Upper lobe of left lung (tissue), 6 donors: ENCODE measurements around the gene ERC1. TPM values are rescaled to one million over a fixed set of nuclear protein-coding genes. Genes with fewer than 3 reads are reported as not detected.

Experiments
- ATAC-seq, 2 donors: fragments of 200-7000 bp; cut with Tn5 transposase; one replicate each; pipeline ENCODE4 v1.9.1; 2022; ENCODE audit warnings: mild to moderate bottlenecking in 2 of 2, moderate library complexity in 2 of 2; ENCODE audit not compliant: low FRiP score in 2 of 2
- DNase-seq, 2 donors: peaks; one replicate each; pipeline ENCODE4 v3.0.0-alpha.2; 2019 to 2020
- H3K27ac ChIP-seq, 4 donors: fragments of 200-600 bp; sonication (generic); one replicate each; pipeline ENCODE4 v1.5.1; 2016 to 2019
- H3K27me3 ChIP-seq, 4 donors: fragments of 200-600 bp; sonication (generic); one replicate each; pipeline ENCODE4 v1.5.1; 2017 to 2019
- H3K36me3 ChIP-seq, 4 donors: fragments of 200-600 bp; sonication (generic); one replicate each; pipeline ENCODE4 v1.5.1; 2016 to 2019
- H3K4me1 ChIP-seq, 4 donors: fragments of 200-600 bp; sonication (generic); one replicate each; pipeline ENCODE4 v1.5.1; 2018 to 2019
- H3K4me3 ChIP-seq, 4 donors: fragments of 200-600 bp; sonication (generic); one replicate each; pipeline ENCODE4 v1.5.1; 2017 to 2019; ENCODE audit warnings: mild to moderate bottlenecking in 2 of 4, moderate library complexity in 1 of 4
- H3K9me3 ChIP-seq, 4 donors: fragments of 200-600 bp; sonication (generic); one replicate each; pipeline ENCODE4 v1.5.1; 2018 to 2019
- EP300 ChIP-seq, 4 donors: sonication (generic); formaldehyde crosslinking; IDR thresholded peaks; one replicate each; pipeline ENCODE4 v1.5.1; 2017; ENCODE audit warnings: antibody characterized with exemption in 4 of 4, control low read depth in 2 of 4
- POLR2A ChIP-seq, 4 donors: fragments of 450-650 bp; IDR thresholded peaks; one replicate each; pipeline ENCODE4 v1.5.1; 2016 to 2017; ENCODE audit warnings: antibody characterized with exemption in 4 of 4, mild to moderate bottlenecking in 2 of 4
- POLR2AphosphoS5 ChIP-seq, 2 donors: sonication (generic); formaldehyde crosslinking; IDR thresholded peaks; one replicate each; pipeline ENCODE4 v1.5.1; 2017; ENCODE audit warnings: antibody characterized with exemption in 2 of 2
- WGBS, 2 donors: methylation state at CpG; one replicate each; pipeline ENCODE4 v1.1.5; 2017 to 2018; 5-methylcytosine and 5-hydroxymethylcytosine counted together
- total RNA-seq, 6 donors: library from RNA; depleted of rRNA in 4 of 6; stranded (reverse); fragments of >200 nt in 4 of 6; gene quantifications; one replicate each; pipeline versions ENCODE4 v1.1.0 to v1.2.1, GENCODE V29; 2016 to 2021
- TF ChIP-seq, protein P1 (sequence below), 6 experiments: fragments of 450-650 bp in 4 of 6; fragments of 200-600 bp in 2 of 6; sonication (generic) in 2 of 6; IDR thresholded peaks; one replicate each; pipeline ENCODE4 v1.5.1; 2016 to 2019; ENCODE audit warnings: antibody characterized with exemption in 6 of 6
- donor health status: DM: no; HTN: no; CAD: no; lungs with moderate emphysema.
- donor health status: DM: no; HTN: yes; CAD: no; lungs with severe emphysema.

ERC1 gene
- total RNA-seq, 6 donors from 2014 or later = 37.7 to 158 (median 60.1) TPM

DNA sequence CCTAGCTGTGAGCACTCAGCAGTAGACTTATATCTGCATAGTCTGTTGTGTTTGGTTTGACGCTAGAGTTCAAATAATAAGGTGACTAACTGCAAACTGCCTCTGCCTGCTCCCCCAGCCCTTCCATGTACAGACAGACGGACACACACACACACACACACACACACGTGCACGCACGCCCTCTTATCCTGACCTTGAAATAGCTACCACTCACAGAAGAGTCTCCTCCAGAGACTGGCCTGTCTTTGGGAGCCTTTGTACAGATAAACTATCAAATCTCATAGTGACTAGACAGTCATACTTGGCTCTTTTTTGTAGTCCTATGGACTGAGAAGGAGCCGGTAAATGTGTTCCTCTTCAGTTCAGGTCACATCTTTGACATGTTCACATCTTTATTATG lies 445.0 kb downstream of the ERC1 start:
- no peaks in the 10 kb centered on the region for H3K36me3 ChIP-seq
- ATAC-seq = no peak
- H3K27me3 ChIP-seq = no peaks in the 10 kb centered on the region
- peak overlapping the region in 1 of 4 donors; percentile 45 for H3K27ac ChIP-seq
- 90 to 98% methylated on average over 6 of the region's 6 CpGs for WGBS, 2 donors
- no peak overlapping the region for H3K4me3 ChIP-seq
- TF ChIP-seq POLR2AphosphoS5 (IDR thresholded peaks at IDR 0.05) (no peak), POLR2A (IDR thresholded peaks at IDR 0.05) (no peak), EP300 (IDR thresholded peaks at IDR 0.05) (no peak)
- TF ChIP-seq, protein P1, sequence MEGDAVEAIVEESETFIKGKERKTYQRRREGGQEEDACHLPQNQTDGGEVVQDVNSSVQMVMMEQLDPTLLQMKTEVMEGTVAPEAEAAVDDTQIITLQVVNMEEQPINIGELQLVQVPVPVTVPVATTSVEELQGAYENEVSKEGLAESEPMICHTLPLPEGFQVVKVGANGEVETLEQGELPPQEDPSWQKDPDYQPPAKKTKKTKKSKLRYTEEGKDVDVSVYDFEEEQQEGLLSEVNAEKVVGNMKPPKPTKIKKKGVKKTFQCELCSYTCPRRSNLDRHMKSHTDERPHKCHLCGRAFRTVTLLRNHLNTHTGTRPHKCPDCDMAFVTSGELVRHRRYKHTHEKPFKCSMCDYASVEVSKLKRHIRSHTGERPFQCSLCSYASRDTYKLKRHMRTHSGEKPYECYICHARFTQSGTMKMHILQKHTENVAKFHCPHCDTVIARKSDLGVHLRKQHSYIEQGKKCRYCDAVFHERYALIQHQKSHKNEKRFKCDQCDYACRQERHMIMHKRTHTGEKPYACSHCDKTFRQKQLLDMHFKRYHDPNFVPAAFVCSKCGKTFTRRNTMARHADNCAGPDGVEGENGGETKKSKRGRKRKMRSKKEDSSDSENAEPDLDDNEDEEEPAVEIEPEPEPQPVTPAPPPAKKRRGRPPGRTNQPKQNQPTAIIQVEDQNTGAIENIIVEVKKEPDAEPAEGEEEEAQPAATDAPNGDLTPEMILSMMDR (IDR thresholded peaks at IDR 0.05) = no peak
- H3K9me3 ChIP-seq = no peaks in the 10 kb centered on the region
- H3K4me1 ChIP-seq = peaks cover 9 to 16% (median 12%) of the 10 kb centered on the region in 4 donors
- no peak for DNase-seq

DNA sequence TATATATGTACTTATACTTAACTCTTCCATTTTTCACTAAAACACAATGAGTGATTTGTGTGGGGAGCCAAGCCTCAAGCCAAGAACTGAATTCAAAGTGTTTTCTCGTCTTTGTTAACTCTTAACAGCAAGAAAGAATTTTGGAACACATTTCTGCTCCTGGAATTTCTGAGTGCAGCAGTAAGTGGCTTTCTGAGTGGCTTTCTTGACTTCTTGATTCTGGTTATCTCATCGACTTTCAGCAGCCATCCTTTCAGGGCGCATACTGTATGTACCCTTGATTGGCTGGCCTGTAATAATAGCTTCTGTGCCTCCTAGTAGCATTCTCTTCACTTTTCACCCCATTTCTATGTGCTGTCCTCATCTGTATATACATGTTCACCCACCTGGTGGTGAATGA lies 446.0 kb downstream of the ERC1 start:
- 68 to 77% methylated on average over 3 of the region's 3 CpGs for WGBS, 2 donors
- peaks cover 9 to 16% (median 12%) of the 10 kb centered on the region in 4 donors for H3K4me1 ChIP-seq
- H3K9me3 ChIP-seq = no peaks in the 10 kb centered on the region
- ATAC-seq = no peak
- TF ChIP-seq POLR2AphosphoS5 (IDR thresholded peaks at IDR 0.05) (no peak), EP300 (IDR thresholded peaks at IDR 0.05) (no peak), POLR2A (IDR thresholded peaks at IDR 0.05) (no peak)
- TF ChIP-seq, protein P1 (IDR thresholded peaks at IDR 0.05) = no peak
- H3K4me3 ChIP-seq = no peak overlapping the region
- H3K27ac ChIP-seq = no peak overlapping the region
- DNase-seq = no peak
- no peaks in the 10 kb centered on the region for H3K36me3 ChIP-seq
- H3K27me3 ChIP-seq = no peaks in the 10 kb centered on the region

DNA sequence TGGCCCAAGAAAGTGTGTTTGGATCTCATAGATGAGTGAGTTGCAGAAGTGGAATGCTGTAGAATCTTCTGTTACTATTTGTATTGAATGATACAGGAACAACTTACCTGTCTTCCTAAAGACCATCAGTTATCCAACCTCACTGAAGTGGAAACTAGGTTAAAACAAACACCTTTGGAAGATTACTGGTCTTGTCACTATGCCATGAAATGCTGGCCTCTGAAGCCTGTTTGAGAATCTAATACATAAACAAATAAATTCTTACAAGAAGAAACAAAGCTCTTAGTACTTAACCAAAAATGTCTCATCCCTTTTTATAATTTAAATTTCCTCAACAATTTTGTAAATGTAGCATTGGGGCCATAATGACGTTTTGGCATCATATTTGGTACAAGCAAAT lies 448.2 kb downstream of the ERC1 start:
- TF ChIP-seq, protein P1 (IDR thresholded peaks at IDR 0.05) = no peak
- no peak for TF ChIP-seq POLR2A (IDR thresholded peaks at IDR 0.05)
- H3K4me3 ChIP-seq = no peak overlapping the region

DNA sequence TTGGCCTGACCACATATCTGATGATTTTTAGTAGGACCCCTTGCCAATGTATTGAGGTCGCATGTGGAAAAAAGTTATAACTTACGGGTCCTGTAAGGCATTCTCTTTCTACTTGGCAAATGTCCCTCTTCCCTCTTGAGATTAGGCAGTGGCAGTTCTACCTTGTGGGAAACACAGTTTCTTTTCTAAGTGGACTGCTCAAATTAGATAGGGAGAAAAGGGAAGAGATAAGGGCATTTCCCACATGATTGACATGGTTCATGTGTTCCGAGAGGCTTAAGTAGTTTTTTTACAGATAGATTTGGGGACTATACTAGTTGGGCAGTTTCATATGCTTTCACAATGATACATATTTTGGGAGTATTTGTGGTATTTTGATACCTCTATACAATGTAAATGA lies 448.7 kb downstream of the ERC1 start:
- H3K4me1 ChIP-seq = peaks cover 9 to 14% (median 11%) of the 10 kb centered on the region in 4 donors
- peaks cover 0 to 3% (median 1%) of the 10 kb centered on the region in 4 donors for H3K36me3 ChIP-seq
- H3K27me3 ChIP-seq = no peaks in the 10 kb centered on the region
- WGBS, 2 donors = 57 to 61% methylated on average over 3 of the region's 3 CpGs
- DNase-seq (no peak), ATAC-seq (no peak)
- no peaks in the 10 kb centered on the region for H3K9me3 ChIP-seq
- H3K4me3 ChIP-seq = no peak overlapping the region
- no peak overlapping the region for H3K27ac ChIP-seq
- TF ChIP-seq POLR2AphosphoS5 (IDR thresholded peaks at IDR 0.05) = no peak
- no peak for TF ChIP-seq EP300 (IDR thresholded peaks at IDR 0.05)
- TF ChIP-seq POLR2A (IDR thresholded peaks at IDR 0.05) = no peak
- TF ChIP-seq, protein P1 (IDR thresholded peaks at IDR 0.05) = no peak

More for the DNA sequence above, 448.2 kb downstream of the ERC1 start:
- DNase-seq (no peak), ATAC-seq (no peak)
- WGBS, 2 donors = 57 to 65% methylated on average over 1 of the region's 1 CpG
- Histone ChIP-seq H3K36me3 (no peaks in the 10 kb centered on the region), H3K9me3 (no peaks in the 10 kb centered on the region), H3K27me3 (no peaks in the 10 kb centered on the region), H3K27ac (no peak overlapping the region), H3K4me1 (peaks cover 9 to 16% (median 12%) of the 10 kb centered on the region in 4 donors)

DNA sequence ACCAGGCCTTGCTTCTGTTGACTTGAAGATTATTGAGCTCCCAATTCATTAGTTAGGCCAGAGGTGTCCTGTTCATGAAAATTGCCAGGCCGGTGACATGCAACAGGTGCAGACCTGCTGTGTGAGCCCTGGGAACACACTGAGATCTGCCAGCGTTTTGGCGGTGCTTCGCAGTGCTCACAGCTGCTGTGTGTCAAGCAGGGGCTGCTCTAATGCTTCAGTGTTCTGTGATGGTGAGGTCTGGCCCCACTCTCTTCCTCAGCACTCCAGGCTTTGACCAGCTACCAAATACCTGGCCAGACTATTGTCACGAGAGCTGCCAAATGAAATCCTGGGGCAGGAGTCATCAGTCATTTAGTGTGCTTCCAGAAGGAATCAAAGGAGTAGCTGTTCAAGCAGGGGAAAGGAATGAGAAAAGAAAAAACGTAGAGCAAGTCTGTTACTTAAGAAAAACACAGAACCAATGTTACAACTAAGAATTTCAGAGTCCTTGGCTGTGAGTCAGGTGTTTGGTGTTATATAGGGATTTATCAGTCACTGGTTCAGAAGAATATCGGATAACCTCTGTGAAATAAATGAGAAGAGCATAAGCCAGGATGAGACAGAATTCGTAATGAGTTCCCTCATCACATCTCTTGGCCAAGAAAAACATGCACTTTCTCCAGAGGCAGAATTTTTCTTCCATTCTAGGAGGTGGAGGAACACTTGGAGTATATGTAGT lies 452.6 kb downstream of the ERC1 start:
- no peak for TF ChIP-seq EP300 (IDR thresholded peaks at IDR 0.05)
- no peak for TF ChIP-seq POLR2AphosphoS5 (IDR thresholded peaks at IDR 0.05)
- TF ChIP-seq POLR2A (IDR thresholded peaks at IDR 0.05) = no peak
- TF ChIP-seq, protein P1 (IDR thresholded peaks at IDR 0.05) = no peak
- Histone ChIP-seq H3K27me3 (no peaks in the 10 kb centered on the region), H3K27ac (no peak overlapping the region), H3K4me1 (no peaks in the 10 kb centered on the region), H3K36me3 (peaks cover 0 to 11% (median 2%) of the 10 kb centered on the region in 4 donors), H3K4me3 (no peak overlapping the region), H3K9me3 (no peaks in the 10 kb centered on the region)
- ATAC-seq (peak in 1 of 2 donors; percentile 74), DNase-seq (no peak)
- WGBS, 2 donors = 77 to 80% methylated on average over 5 to 8 of the region's 8 CpGs
